Fibroblast of skin of right biceps (primary cell): ENCODE measurements around the gene GPR25.
"Not testable (repeated sequence)": the region's sequence is repeated elsewhere in the genome, so short reads cannot be mapped to it uniquely, and the experiment has no call there.

ENCODE experiments used
- DNase-seq: peaks from one replicate; pipeline ENCODE4 v3.0.0-alpha.2; 2013

The GPR25 gene

GRCh38 chr1:200895801-200896530 is 23.2 kb downstream of the GPR25 start:
- no peak for DNase-seq

- DNase-seq: peak; percentile 24
Observed at GRCh38 chr1:200896531-200897196, 23.9 kb downstream of the GPR25 start.

- DNase-seq: no peak
Observed at GRCh38 chr1:200897259-200897658, 24.5 kb downstream of the GPR25 start.

- no peak for DNase-seq
Observed at GRCh38 chr1:200899015-200899386, 26.2 kb downstream of the GPR25 start.

GRCh38 chr1:200899451-200899915 is 26.7 kb downstream of the GPR25 start:
- DNase-seq: no peak

- DNase-seq: no peak
Observed at GRCh38 chr1:200899954-200900867, 27.4 kb downstream of the GPR25 start.

GRCh38 chr1:200900877-200901276 is 28.1 kb downstream of the GPR25 start:
- DNase-seq: no peak

GRCh38 chr1:200901350-200901749 is 28.6 kb downstream of the GPR25 start:
- no peak for DNase-seq

- DNase-seq: no peak
Observed at GRCh38 chr1:200901796-200902444, 29.1 kb downstream of the GPR25 start.

GRCh38 chr1:200903793-200904192 is 31.0 kb downstream of the GPR25 start:
- DNase-seq: no peak

GRCh38 chr1:200904772-200905171 is 32.0 kb downstream of the GPR25 start:
- DNase-seq: no peak

- peak; percentile 18 for DNase-seq
Observed at GRCh38 chr1:200905411-200906052, 32.8 kb downstream of the GPR25 start.

- no peak for DNase-seq
Observed at GRCh38 chr1:200906491-200906890, 33.7 kb downstream of the GPR25 start.

- peak; percentile 6 for DNase-seq
Observed at GRCh38 chr1:200907611-200908097, 34.9 kb downstream of the GPR25 start.

- DNase-seq: no peak
Observed at GRCh38 chr1:200908191-200908868, 35.5 kb downstream of the GPR25 start.

- DNase-seq: no peak
Observed at GRCh38 chr1:200909071-200909470, 36.3 kb downstream of the GPR25 start.

- no peak for DNase-seq
Observed at GRCh38 chr1:200909757-200910239, 37.0 kb downstream of the GPR25 start.

GRCh38 chr1:200911361-200911760 is 38.6 kb downstream of the GPR25 start:
- no peak for DNase-seq

GRCh38 chr1:200911936-200912335 is 39.2 kb downstream of the GPR25 start:
- not testable (repeated sequence) for DNase-seq

GRCh38 chr1:200912737-200913407 is 40.1 kb downstream of the GPR25 start:
- DNase-seq: no peak

- no peak for DNase-seq
Observed at GRCh38 chr1:200916152-200916551, 43.4 kb downstream of the GPR25 start.
